ENCODE results near the gene ANK2. TPM values are rescaled to one million over a fixed set of nuclear protein-coding genes. Genes with fewer than 3 reads are reported as not detected.

The ANK2 gene
- polyA plus RNA-seq, 4 donors = 0.22 to 32.7 (median 5.6) TPM

- no peak for DNase-seq
- H3K4me3 ChIP-seq (ENCODE audit: low read depth in 1 of 3, low read length in 3 of 3) = no peak overlapping the region
- H3K27ac ChIP-seq (ENCODE audit: low read depth in 1 of 3, low read length in 2 of 3) = no peak overlapping the region
- no peak for FAIRE-seq
- no peaks in the 10 kb centered on the region for H3K36me3 ChIP-seq (ENCODE audit: control insufficient read depth in 3 of 3, insufficient read depth in 2 of 3, low read depth in 1 of 3, low read length in 3 of 3)
- H3K4me1 ChIP-seq (ENCODE audit: control insufficient read depth in 3 of 3, insufficient read depth in 2 of 3, low read depth in 1 of 3, low read length in 2 of 3) = no peaks in the 10 kb centered on the region
- WGBS, 3 donors = 72 to 80% (median 75%) methylated on average over 2 of the region's 2 CpGs
- H3K9me3 ChIP-seq (ENCODE audit: control insufficient read depth in 2 of 2, insufficient read depth in 1 of 2, low read depth in 1 of 2, low read length in 1 of 2) = no peaks in the 10 kb centered on the region
- H3K27me3 ChIP-seq (ENCODE audit: control insufficient read depth in 3 of 3, insufficient read depth in 3 of 3, low read length in 3 of 3) = no peaks in the 10 kb centered on the region
These were observed 21.3 kb downstream of the ANK2 start for GRCh38 chr4:113070755-113071154.

GRCh38 chr4:113071274-113071673 is 21.8 kb downstream of the ANK2 start:
- H3K4me1 ChIP-seq (ENCODE audit: control insufficient read depth in 3 of 3, insufficient read depth in 2 of 3, low read depth in 1 of 3, low read length in 2 of 3) = no peaks in the 10 kb centered on the region
- DNase-seq (no peak), FAIRE-seq (no peak)
- H3K27ac ChIP-seq (ENCODE audit: low read depth in 1 of 3, low read length in 2 of 3) = no peak overlapping the region
- H3K9me3 ChIP-seq (ENCODE audit: control insufficient read depth in 2 of 2, insufficient read depth in 1 of 2, low read depth in 1 of 2, low read length in 1 of 2) = no peaks in the 10 kb centered on the region
- H3K36me3 ChIP-seq (ENCODE audit: control insufficient read depth in 3 of 3, insufficient read depth in 2 of 3, low read depth in 1 of 3, low read length in 3 of 3) = no peaks in the 10 kb centered on the region
- no peak overlapping the region for H3K4me3 ChIP-seq (ENCODE audit: low read depth in 1 of 3, low read length in 3 of 3)
- no peaks in the 10 kb centered on the region for H3K27me3 ChIP-seq (ENCODE audit: control insufficient read depth in 3 of 3, insufficient read depth in 3 of 3, low read length in 3 of 3)
- WGBS, 3 donors = 77 to 89% (median 86%) methylated on average over 4 of the region's 4 CpGs

- WGBS, 3 donors = 71 to 81% (median 79%) methylated on average over 2 of the region's 2 CpGs
- no peak for DNase-seq
- Histone ChIP-seq H3K4me3 (ENCODE audit: low read depth in 1 of 3, low read length in 3 of 3) (no peak overlapping the region), H3K4me1 (ENCODE audit: control insufficient read depth in 3 of 3, insufficient read depth in 2 of 3, low read depth in 1 of 3, low read length in 2 of 3) (no peaks in the 10 kb centered on the region), H3K9me3 (ENCODE audit: control insufficient read depth in 2 of 2, insufficient read depth in 1 of 2, low read depth in 1 of 2, low read length in 1 of 2) (no peaks in the 10 kb centered on the region), H3K27ac (ENCODE audit: low read depth in 1 of 3, low read length in 2 of 3) (no peak overlapping the region), H3K27me3 (ENCODE audit: control insufficient read depth in 3 of 3, insufficient read depth in 3 of 3, low read length in 3 of 3) (no peaks in the 10 kb centered on the region), H3K36me3 (ENCODE audit: control insufficient read depth in 3 of 3, insufficient read depth in 2 of 3, low read depth in 1 of 3, low read length in 3 of 3) (no peaks in the 10 kb centered on the region)
- no peak for FAIRE-seq
These were observed 22.4 kb downstream of the ANK2 start for GRCh38 chr4:113071805-113072204.

- Histone ChIP-seq H3K36me3 (ENCODE audit: control insufficient read depth in 3 of 3, insufficient read depth in 2 of 3, low read depth in 1 of 3, low read length in 3 of 3) (no peaks in the 10 kb centered on the region), H3K4me1 (ENCODE audit: control insufficient read depth in 3 of 3, insufficient read depth in 2 of 3, low read depth in 1 of 3, low read length in 2 of 3) (no peaks in the 10 kb centered on the region), H3K9me3 (ENCODE audit: control insufficient read depth in 2 of 2, insufficient read depth in 1 of 2, low read depth in 1 of 2, low read length in 1 of 2) (no peaks in the 10 kb centered on the region), H3K27me3 (ENCODE audit: control insufficient read depth in 3 of 3, insufficient read depth in 3 of 3, low read length in 3 of 3) (no peaks in the 10 kb centered on the region), H3K4me3 (ENCODE audit: low read depth in 1 of 3, low read length in 3 of 3) (no peak overlapping the region), H3K27ac (ENCODE audit: low read depth in 1 of 3, low read length in 2 of 3) (no peak overlapping the region)
- 84 to 91% (median 90%) methylated on average over 9 of the region's 9 CpGs for WGBS, 3 donors
- FAIRE-seq (no peak), DNase-seq (no peak)
These were observed 24.1 kb downstream of the ANK2 start for GRCh38 chr4:113073451-113074005.

- FAIRE-seq = no peak
These were observed 28.1 kb downstream of the ANK2 start for GRCh38 chr4:113077575-113077974.

GRCh38 chr4:113078066-113078465 is 28.6 kb downstream of the ANK2 start:
- Histone ChIP-seq H3K27me3 (ENCODE audit: control insufficient read depth in 3 of 3, insufficient read depth in 3 of 3, low read length in 3 of 3) (no peaks in the 10 kb centered on the region), H3K4me1 (ENCODE audit: control insufficient read depth in 3 of 3, insufficient read depth in 2 of 3, low read depth in 1 of 3, low read length in 2 of 3) (no peaks in the 10 kb centered on the region), H3K27ac (ENCODE audit: low read depth in 1 of 3, low read length in 2 of 3) (no peak overlapping the region), H3K4me3 (ENCODE audit: low read depth in 1 of 3, low read length in 3 of 3) (no peak overlapping the region), H3K9me3 (ENCODE audit: control insufficient read depth in 2 of 2, insufficient read depth in 1 of 2, low read depth in 1 of 2, low read length in 1 of 2) (no peaks in the 10 kb centered on the region), H3K36me3 (ENCODE audit: control insufficient read depth in 3 of 3, insufficient read depth in 2 of 3, low read depth in 1 of 3, low read length in 3 of 3) (no peaks in the 10 kb centered on the region)
- DNase-seq (no peak), FAIRE-seq (no peak)
- 89 to 94% (median 91%) methylated on average over 5 of the region's 5 CpGs for WGBS, 3 donors

More at GRCh38 chr4:113077575-113077974, 28.1 kb downstream of the ANK2 start:
- Histone ChIP-seq H3K27ac (ENCODE audit: low read depth in 1 of 3, low read length in 2 of 3) (no peak overlapping the region), H3K4me1 (ENCODE audit: control insufficient read depth in 3 of 3, insufficient read depth in 2 of 3, low read depth in 1 of 3, low read length in 2 of 3) (no peaks in the 10 kb centered on the region), H3K27me3 (ENCODE audit: control insufficient read depth in 3 of 3, insufficient read depth in 3 of 3, low read length in 3 of 3) (no peaks in the 10 kb centered on the region), H3K9me3 (ENCODE audit: control insufficient read depth in 2 of 2, insufficient read depth in 1 of 2, low read depth in 1 of 2, low read length in 1 of 2) (no peaks in the 10 kb centered on the region), H3K4me3 (ENCODE audit: low read depth in 1 of 3, low read length in 3 of 3) (no peak overlapping the region), H3K36me3 (ENCODE audit: control insufficient read depth in 3 of 3, insufficient read depth in 2 of 3, low read depth in 1 of 3, low read length in 3 of 3) (no peaks in the 10 kb centered on the region)
- 39 to 62% (median 50%) methylated on average over 1 of the region's 1 CpG for WGBS, 3 donors
- no peak for DNase-seq

- H3K36me3 ChIP-seq (ENCODE audit: control insufficient read depth in 3 of 3, insufficient read depth in 2 of 3, low read depth in 1 of 3, low read length in 3 of 3) = no peaks in the 10 kb centered on the region
- DNase-seq (peak; percentile 20 to 75), FAIRE-seq (no peak)
- no peaks in the 10 kb centered on the region for H3K9me3 ChIP-seq (ENCODE audit: control insufficient read depth in 2 of 2, insufficient read depth in 1 of 2, low read depth in 1 of 2, low read length in 1 of 2)
- H3K27me3 ChIP-seq (ENCODE audit: control insufficient read depth in 3 of 3, insufficient read depth in 3 of 3, low read length in 3 of 3) = no peaks in the 10 kb centered on the region
- H3K4me1 ChIP-seq (ENCODE audit: control insufficient read depth in 3 of 3, insufficient read depth in 2 of 3, low read depth in 1 of 3, low read length in 2 of 3) = no peaks in the 10 kb centered on the region
- WGBS, 3 donors = 54 to 81% (median 63%) methylated on average over 9 of the region's 9 CpGs
- no peak overlapping the region for H3K4me3 ChIP-seq (ENCODE audit: low read depth in 1 of 3, low read length in 3 of 3)
- no peak overlapping the region for H3K27ac ChIP-seq (ENCODE audit: low read depth in 1 of 3, low read length in 2 of 3)
These were observed 30.6 kb downstream of the ANK2 start for GRCh38 chr4:113080050-113080449.

GRCh38 chr4:113080624-113081023 is 31.2 kb downstream of the ANK2 start:
- no peaks in the 10 kb centered on the region for H3K36me3 ChIP-seq (ENCODE audit: control insufficient read depth in 3 of 3, insufficient read depth in 2 of 3, low read depth in 1 of 3, low read length in 3 of 3)
- no peaks in the 10 kb centered on the region for H3K4me1 ChIP-seq (ENCODE audit: control insufficient read depth in 3 of 3, insufficient read depth in 2 of 3, low read depth in 1 of 3, low read length in 2 of 3)
- no peaks in the 10 kb centered on the region for H3K27me3 ChIP-seq (ENCODE audit: control insufficient read depth in 3 of 3, insufficient read depth in 3 of 3, low read length in 3 of 3)
- FAIRE-seq (no peak), DNase-seq (no peak)
- H3K9me3 ChIP-seq (ENCODE audit: control insufficient read depth in 2 of 2, insufficient read depth in 1 of 2, low read depth in 1 of 2, low read length in 1 of 2) = no peaks in the 10 kb centered on the region
- no peak overlapping the region for H3K4me3 ChIP-seq (ENCODE audit: low read depth in 1 of 3, low read length in 3 of 3)
- whole genome bisulfite sequencing, 3 donors = 31 to 64% (median 51%) methylated on average over 2 of the region's 2 CpGs
- H3K27ac ChIP-seq (ENCODE audit: low read depth in 1 of 3, low read length in 2 of 3) = no peak overlapping the region

GRCh38 chr4:113083346-113083745 is 33.9 kb downstream of the ANK2 start:
- Histone ChIP-seq H3K27me3 (ENCODE audit: control insufficient read depth in 3 of 3, insufficient read depth in 3 of 3, low read length in 3 of 3) (no peaks in the 10 kb centered on the region), H3K27ac (ENCODE audit: low read depth in 1 of 3, low read length in 2 of 3) (no peak overlapping the region), H3K9me3 (ENCODE audit: control insufficient read depth in 2 of 2, insufficient read depth in 1 of 2, low read depth in 1 of 2, low read length in 1 of 2) (no peaks in the 10 kb centered on the region), H3K4me3 (ENCODE audit: low read depth in 1 of 3, low read length in 3 of 3) (no peak overlapping the region), H3K36me3 (ENCODE audit: control insufficient read depth in 3 of 3, insufficient read depth in 2 of 3, low read depth in 1 of 3, low read length in 3 of 3) (no peaks in the 10 kb centered on the region), H3K4me1 (ENCODE audit: control insufficient read depth in 3 of 3, insufficient read depth in 2 of 3, low read depth in 1 of 3, low read length in 2 of 3) (no peaks in the 10 kb centered on the region)
- no peak for FAIRE-seq
- 56 to 90% (median 88%) methylated on average over 1 of the region's 1 CpG for WGBS, 3 donors
- DNase-seq = no peak

Measured in small intestine (tissue), 7 donors.